CD4-positive, CD25-positive, alpha-beta regulatory T cell (primary cell): ENCODE results near the gene CD46. TPM values are rescaled to one million over a fixed set of nuclear protein-coding genes. Genes with fewer than 3 reads are reported as not detected.

Source experiments
- ATAC-seq, 2 donors: fragments of 150-1000 bp; cut with Tn5 transposase; one replicate each; pipeline ENCODE4 v1.10.0; 2021; ENCODE audit warnings: low read depth in 2 of 2, moderate number of reproducible peaks in 2 of 2, moderate library complexity in 1 of 2
- DNase-seq, 3 donors: peaks; one replicate each; pipeline versions ENCODE4 v3.0.0 to v3.0.0-alpha.2; 2012 to 2022; ENCODE audit warnings: mixed read lengths in 1 of 3
- H3K27ac ChIP-seq: one replicate; pipeline ENCODE4 v1.7.0; 2013; ENCODE audit warnings: mild to moderate bottlenecking, low read length; ENCODE audit not compliant: insufficient read depth, poor library complexity, severe bottlenecking
- H3K27me3 ChIP-seq: one replicate; pipeline ENCODE4 v1.7.0; 2013; ENCODE audit warnings: low read length; ENCODE audit not compliant: control insufficient read depth, insufficient read depth
- H3K36me3 ChIP-seq: one replicate; pipeline ENCODE4 v1.7.0; 2013; ENCODE audit warnings: mild to moderate bottlenecking, low read length, moderate library complexity; ENCODE audit not compliant: control insufficient read depth, insufficient read depth
- H3K4me1 ChIP-seq: 2 replicates; pipeline ENCODE4 v1.7.0; 2013; ENCODE audit warnings: mild to moderate bottlenecking, low read length; ENCODE audit not compliant: insufficient read depth, control insufficient read depth, poor library complexity, severe bottlenecking
- H3K4me3 ChIP-seq: one replicate; pipeline ENCODE4 v1.7.0; 2013; ENCODE audit warnings: low read depth, mild to moderate bottlenecking, low read length, moderate library complexity
- H3K9me3 ChIP-seq, 2 experiments: 1 replicate in 1 of 2; 2 replicates in 1 of 2; pipeline ENCODE4 v1.7.0; 2013; ENCODE audit warnings: low read length in 2 of 2, mild to moderate bottlenecking in 1 of 2, moderate library complexity in 1 of 2; ENCODE audit not compliant: control insufficient read depth in 2 of 2
- H3K27ac Mint-ChIP-seq, 3 donors: one replicate each; pipeline ENCODE4 v1.8.0; 2020 to 2022; ENCODE audit warnings: mild to moderate bottlenecking in 3 of 3, mixed read lengths in 3 of 3, moderate library complexity in 2 of 3
- H3K27me3 Mint-ChIP-seq: one replicate; pipeline ENCODE4 v1.8.0; 2022; ENCODE audit warnings: mild to moderate bottlenecking, mixed read lengths
- H3K36me3 Mint-ChIP-seq: one replicate; pipeline ENCODE4 v1.8.0; 2020; ENCODE audit warnings: mixed read lengths
- H3K4me1 Mint-ChIP-seq, 4 donors: one replicate each; pipeline ENCODE4 v1.8.0; 2020 to 2022; ENCODE audit warnings: mixed read lengths in 4 of 4, mild to moderate bottlenecking in 1 of 4
- H3K4me3 Mint-ChIP-seq, 4 donors: one replicate each; pipeline ENCODE4 v1.8.0; 2020 to 2022; ENCODE audit warnings: mild to moderate bottlenecking in 4 of 4, mixed read lengths in 4 of 4, moderate library complexity in 3 of 4
- H3K9me3 Mint-ChIP-seq, 7 donors: one replicate each; pipeline ENCODE4 v1.8.0; 2020 to 2022; ENCODE audit warnings: mixed read lengths in 7 of 7, mild to moderate bottlenecking in 3 of 7, moderate library complexity in 2 of 7
- polyA plus RNA-seq, 4 donors: library from polyadenylated mRNA; unstranded; fragments of 300-500 nt; fragmentation: Illumina TruSeq; gene quantifications; one replicate each; pipeline ENCODE4 v1.2.3, GENCODE V29; 2021
- total RNA-seq: library from RNA; stranded (reverse); gene quantifications from one replicate; pipeline ENCODE4 v1.2.3, GENCODE V29; 2022

Gene CD46
- total and polyA plus RNA-seq, 5 donors from 2014 or later, result 117 to 159 (median 141) TPM

DNA sequence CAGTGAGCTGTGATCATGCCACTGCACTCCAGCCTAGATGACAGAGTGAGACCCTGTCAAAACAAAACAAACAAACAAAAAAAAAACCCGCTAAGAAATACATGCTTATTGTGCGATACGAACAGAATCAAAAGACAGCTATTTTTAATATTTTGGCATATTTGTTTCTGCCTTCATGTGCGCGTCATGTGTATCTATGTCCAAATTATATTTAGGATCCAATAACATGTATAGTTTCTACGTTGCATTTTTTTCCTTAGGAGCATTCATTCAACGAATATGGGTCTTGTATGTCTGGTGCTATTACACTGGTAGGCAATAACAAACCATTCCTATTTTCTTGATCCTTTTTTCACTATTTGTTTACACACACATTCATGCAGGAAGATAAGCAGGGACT lies 1.8 kb downstream of the CD46 start:
- Histone ChIP-seq H3K36me3 (peaks cover 17% of the 10 kb centered on the region), H3K9me3 (no peaks in the 10 kb centered on the region), H3K27ac (no peak overlapping the region), H3K27me3 (no peaks in the 10 kb centered on the region), H3K4me3 (peak overlapping the region; percentile 85), H3K4me1 (peaks cover 50% of the 10 kb centered on the region)
- Mint-ChIP-seq H3K27me3 (peaks cover 4% of the 10 kb centered on the region), H3K27ac (peak overlapping the region in 1 of 3 donors; percentile 45), H3K36me3 (peaks cover 19% of the 10 kb centered on the region), H3K4me1 (peaks cover 42 to 83% (median 66%) of the 10 kb centered on the region in 4 donors), H3K9me3 (peaks cover 0 to 1% (median 0%) of the 10 kb centered on the region in 7 donors), H3K4me3 (peak overlapping the region; percentile 60 to 100 (median 85))
- ATAC-seq (no peak), DNase-seq (no peak)

GRCh38 chr1:207754011-207754410 lies 2.2 kb downstream of the CD46 start:
- Mint-ChIP-seq H3K4me3 (peak overlapping the region; percentile 60 to 100 (median 85)), H3K36me3 (peaks cover 20% of the 10 kb centered on the region), H3K4me1 (peaks cover 42 to 79% (median 65%) of the 10 kb centered on the region in 4 donors), H3K27ac (peak overlapping the region in 2 of 3 donors; percentile 45 to 70), H3K27me3 (peaks cover 4% of the 10 kb centered on the region), H3K9me3 (peaks cover 0 to 1% (median 0%) of the 10 kb centered on the region in 7 donors)
- peak overlapping the region; percentile 85 for H3K4me3 ChIP-seq
- H3K4me1 ChIP-seq, result peaks cover 46% of the 10 kb centered on the region
- no peaks in the 10 kb centered on the region for H3K9me3 ChIP-seq
- no peaks in the 10 kb centered on the region for H3K27me3 ChIP-seq
- DNase-seq (no peak), ATAC-seq (no peak)
- no peak overlapping the region for H3K27ac ChIP-seq
- H3K36me3 ChIP-seq, result peaks cover 20% of the 10 kb centered on the region

DNA sequence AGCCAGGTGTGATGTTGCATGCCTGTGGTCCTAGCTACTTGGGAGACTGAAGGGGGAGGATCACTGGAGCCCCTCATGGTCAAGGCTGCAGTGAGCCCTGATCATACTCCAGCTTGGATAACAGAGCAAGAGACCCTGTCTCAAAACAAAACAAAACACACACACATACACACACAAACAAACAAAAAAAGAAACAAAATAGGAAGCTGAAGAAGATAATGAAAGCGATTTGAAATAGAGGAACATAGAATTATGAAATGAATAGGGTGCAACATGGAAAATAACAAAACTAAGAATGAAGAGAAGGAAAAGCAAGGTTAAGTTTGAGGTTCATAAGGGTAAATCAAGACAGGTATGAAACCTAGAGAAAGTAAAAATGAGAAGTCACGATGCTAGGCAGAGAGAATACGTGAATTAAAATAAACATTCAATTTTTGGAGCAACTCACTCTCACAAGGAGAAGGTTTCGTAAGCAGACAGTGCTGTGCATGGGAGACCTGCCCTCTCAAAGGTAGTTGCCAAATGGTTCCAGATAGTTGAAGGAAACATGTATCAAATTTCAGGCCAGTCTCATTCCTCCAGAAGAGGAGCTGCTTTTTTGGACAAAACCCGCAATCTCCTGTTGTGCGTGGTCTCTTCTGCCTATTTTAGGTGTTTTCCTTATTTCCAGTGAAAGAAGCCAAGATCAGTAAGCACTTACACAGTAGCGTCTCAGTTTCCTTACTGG lies 3.3 kb downstream of the CD46 start:
- ATAC-seq (no peak), DNase-seq (no peak)
- peak overlapping the region in 2 of 4 donors; percentile 47 to 98 for H3K4me3 Mint-ChIP-seq
- peak overlapping the region in 1 of 3 donors; percentile 70 for H3K27ac Mint-ChIP-seq
- peaks cover 39 to 71% (median 60%) of the 10 kb centered on the region in 4 donors for H3K4me1 Mint-ChIP-seq
- H3K27ac ChIP-seq, result no peak overlapping the region
- peaks cover 0 to 1% (median 0%) of the 10 kb centered on the region in 7 donors for H3K9me3 Mint-ChIP-seq
- H3K36me3 ChIP-seq, result peaks cover 31% of the 10 kb centered on the region
- no peaks in the 10 kb centered on the region for H3K27me3 ChIP-seq
- no peak overlapping the region for H3K4me3 ChIP-seq
- H3K36me3 Mint-ChIP-seq, result peaks cover 20% of the 10 kb centered on the region
- H3K4me1 ChIP-seq, result peaks cover 41% of the 10 kb centered on the region
- H3K27me3 Mint-ChIP-seq, result no peaks in the 10 kb centered on the region
- no peaks in the 10 kb centered on the region for H3K9me3 ChIP-seq

DNA sequence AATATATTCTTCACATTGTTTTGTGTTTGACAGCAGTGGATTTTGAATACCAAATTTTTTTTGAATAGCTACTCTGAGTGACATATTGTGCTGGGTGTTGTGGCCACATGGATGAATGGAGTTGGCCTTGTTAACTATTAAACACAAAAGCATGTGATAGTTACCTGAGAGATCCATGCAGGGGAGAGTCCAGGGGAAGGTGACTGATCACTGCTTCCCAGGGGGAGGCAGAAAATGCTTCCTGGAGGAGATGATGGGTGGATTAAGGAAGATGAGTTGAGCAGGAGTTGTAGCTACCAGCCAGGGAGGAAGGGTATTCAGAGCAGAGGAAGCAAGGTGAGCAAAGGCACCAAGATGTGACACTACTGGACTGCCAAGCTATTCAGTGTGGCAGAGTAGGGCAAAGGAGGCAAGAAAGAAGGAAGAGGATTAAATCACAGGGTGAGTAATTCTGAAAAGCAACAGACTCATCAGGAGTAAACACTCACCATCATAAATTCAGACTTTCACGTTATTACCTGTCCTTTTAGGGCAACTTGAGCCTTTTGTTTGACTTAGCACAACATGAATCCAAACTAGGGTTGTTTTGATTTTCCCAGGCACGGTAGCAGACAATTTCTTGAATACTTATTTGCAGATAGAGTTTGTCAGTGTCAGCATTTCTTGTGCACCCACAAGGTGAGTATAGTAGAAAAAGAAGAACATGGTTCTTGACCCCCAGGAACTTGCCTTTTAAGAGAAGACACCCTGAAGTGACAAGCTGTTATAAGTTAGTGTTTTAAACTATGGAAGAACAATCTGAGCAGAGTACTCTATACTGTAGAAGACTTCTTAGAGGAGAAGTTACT lies 4.2 kb downstream of the CD46 start:
- peak overlapping the region in 2 of 4 donors; percentile 38 to 98 for H3K4me3 Mint-ChIP-seq
- Histone ChIP-seq H3K27ac (no peak overlapping the region), H3K27me3 (no peaks in the 10 kb centered on the region), H3K9me3 (no peaks in the 10 kb centered on the region), H3K36me3 (peaks cover 39% of the 10 kb centered on the region), H3K4me1 (peaks cover 39% of the 10 kb centered on the region), H3K4me3 (no peak overlapping the region)
- DNase-seq (no peak), ATAC-seq (no peak)
- H3K36me3 Mint-ChIP-seq, result peaks cover 24% of the 10 kb centered on the region
- H3K27ac Mint-ChIP-seq, result peak overlapping the region; percentile 21 to 57 (median 54)
- peaks cover 0 to 1% (median 0%) of the 10 kb centered on the region in 7 donors for H3K9me3 Mint-ChIP-seq
- H3K4me1 Mint-ChIP-seq, result peaks cover 37 to 64% (median 53%) of the 10 kb centered on the region in 4 donors
- H3K27me3 Mint-ChIP-seq, result no peaks in the 10 kb centered on the region

GRCh38 chr1:207762622-207763021 lies 10.8 kb downstream of the CD46 start:
- Histone ChIP-seq H3K36me3 (peaks cover 84% of the 10 kb centered on the region), H3K27me3 (no peaks in the 10 kb centered on the region), H3K9me3 (no peaks in the 10 kb centered on the region), H3K4me1 (no peaks in the 10 kb centered on the region), H3K4me3 (no peak overlapping the region), H3K27ac (no peak overlapping the region)
- Mint-ChIP-seq H3K36me3 (peaks cover 52% of the 10 kb centered on the region), H3K9me3 (peaks cover 0 to 4% (median 0%) of the 10 kb centered on the region in 7 donors), H3K27ac (no peak overlapping the region), H3K27me3 (no peaks in the 10 kb centered on the region), H3K4me3 (no peak overlapping the region), H3K4me1 (peaks cover 2 to 12% (median 8%) of the 10 kb centered on the region in 4 donors)
- DNase-seq (no peak), ATAC-seq (no peak)

- no peak for DNase-seq
- ATAC-seq, result no peak
- Histone ChIP-seq H3K27ac (no peak overlapping the region), H3K36me3 (peaks cover 79% of the 10 kb centered on the region), H3K27me3 (no peaks in the 10 kb centered on the region), H3K4me3 (no peak overlapping the region), H3K9me3 (no peaks in the 10 kb centered on the region), H3K4me1 (no peaks in the 10 kb centered on the region)
- Mint-ChIP-seq H3K9me3 (peaks cover 0 to 4% (median 0%) of the 10 kb centered on the region in 7 donors), H3K27me3 (no peaks in the 10 kb centered on the region), H3K4me1 (peaks cover 4 to 12% (median 8%) of the 10 kb centered on the region in 4 donors), H3K27ac (no peak overlapping the region), H3K36me3 (peaks cover 49% of the 10 kb centered on the region), H3K4me3 (no peak overlapping the region)
Measured at GRCh38 chr1:207763091-207763490, 11.2 kb downstream of the CD46 start.

DNA sequence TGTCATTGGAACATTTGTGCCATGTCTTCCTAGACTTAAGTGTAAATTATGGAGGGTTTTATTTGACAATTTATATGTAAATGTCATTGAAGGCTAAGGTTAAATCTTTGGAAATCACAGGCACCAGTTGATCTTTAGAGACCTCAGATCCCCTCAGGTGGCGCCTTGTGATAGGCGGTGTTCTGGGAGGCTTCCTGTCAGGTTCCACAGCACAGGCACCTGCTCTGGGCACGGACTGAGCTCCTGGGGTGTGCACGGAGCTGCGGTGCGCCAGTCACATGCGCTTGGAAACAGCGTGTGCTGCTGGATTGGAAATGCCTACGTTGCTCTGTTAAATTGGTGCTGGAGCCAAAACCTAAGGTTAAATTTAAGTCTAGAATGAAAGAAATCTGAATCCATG lies 12.1 kb downstream of the CD46 start:
- peaks cover 4 to 12% (median 7%) of the 10 kb centered on the region in 4 donors for H3K4me1 Mint-ChIP-seq
- H3K36me3 ChIP-seq, result peaks cover 80% of the 10 kb centered on the region
- ATAC-seq, result no peak

More for the DNA sequence above, 12.1 kb downstream of the CD46 start:
- Histone ChIP-seq H3K4me3 (no peak overlapping the region), H3K27ac (no peak overlapping the region), H3K9me3 (no peaks in the 10 kb centered on the region), H3K27me3 (no peaks in the 10 kb centered on the region), H3K4me1 (no peaks in the 10 kb centered on the region)
- H3K27me3 Mint-ChIP-seq, result no peaks in the 10 kb centered on the region
- DNase-seq, result no peak
- peaks cover 53% of the 10 kb centered on the region for H3K36me3 Mint-ChIP-seq
- H3K4me3 Mint-ChIP-seq, result no peak overlapping the region
- H3K27ac Mint-ChIP-seq, result no peak overlapping the region
- peaks cover 0 to 4% (median 0%) of the 10 kb centered on the region in 7 donors for H3K9me3 Mint-ChIP-seq
